IPS-15b (cell line): Measurements from ENCODE around the gene JADE2.

Source experiments
- H3K27me3 ChIP-seq: one replicate; pipeline ENCODE4 v1.6.1; 2013; ENCODE audit warnings: low read length; ENCODE audit not compliant: control insufficient read depth, insufficient read depth
- H3K36me3 ChIP-seq: one replicate; pipeline ENCODE4 v1.6.1; 2013; ENCODE audit warnings: low read length; ENCODE audit not compliant: control insufficient read depth, insufficient read depth
- H3K4me1 ChIP-seq: one replicate; pipeline ENCODE4 v1.6.1; 2013; ENCODE audit warnings: mild to moderate bottlenecking, low read length; ENCODE audit not compliant: control insufficient read depth, insufficient read depth
- H3K4me3 ChIP-seq: one replicate; pipeline ENCODE4 v1.5.1; 2013; ENCODE audit warnings: low read depth, low read length
- H3K9ac ChIP-seq: one replicate; pipeline ENCODE4 v1.6.1; 2013; ENCODE audit warnings: low read depth, mild to moderate bottlenecking, low read length
- H3K9me3 ChIP-seq: one replicate; pipeline ENCODE4 v1.6.1; 2013; ENCODE audit warnings: mild to moderate bottlenecking, low read length; ENCODE audit not compliant: control insufficient read depth, insufficient read depth

JADE2 gene

GRCh38 chr5:134526483-134527155, 1.1 kb downstream of the JADE2 start:
- Histone ChIP-seq H3K9me3 (no peaks in the 10 kb centered on the region), H3K9ac (peak overlapping the region; percentile 87), H3K4me3 (peak overlapping the region; percentile 93), H3K4me1 (peaks cover 24% of the 10 kb centered on the region), H3K36me3 (no peaks in the 10 kb centered on the region), H3K27me3 (no peaks in the 10 kb centered on the region)

- peak overlapping the region; percentile 60 for H3K9ac ChIP-seq
- H3K9me3 ChIP-seq: no peaks in the 10 kb centered on the region
- peaks cover 26% of the 10 kb centered on the region for H3K4me1 ChIP-seq
- no peaks in the 10 kb centered on the region for H3K36me3 ChIP-seq
- peak overlapping the region; percentile 93 for H3K4me3 ChIP-seq
- H3K27me3 ChIP-seq: no peaks in the 10 kb centered on the region
Observed at GRCh38 chr5:134527156-134527960, 1.9 kb downstream of the JADE2 start.

GRCh38 chr5:134527961-134528424, 2.5 kb downstream of the JADE2 start:
- Histone ChIP-seq H3K27me3 (no peaks in the 10 kb centered on the region), H3K9me3 (no peaks in the 10 kb centered on the region), H3K4me1 (peaks cover 28% of the 10 kb centered on the region), H3K4me3 (peak overlapping the region; percentile 93), H3K9ac (peak overlapping the region; percentile 9), H3K36me3 (no peaks in the 10 kb centered on the region)

GRCh38 chr5:134528556-134528955, 3.1 kb downstream of the JADE2 start:
- Histone ChIP-seq H3K9me3 (no peaks in the 10 kb centered on the region), H3K9ac (no peak overlapping the region), H3K4me1 (peaks cover 27% of the 10 kb centered on the region), H3K36me3 (no peaks in the 10 kb centered on the region), H3K27me3 (no peaks in the 10 kb centered on the region), H3K4me3 (peak overlapping the region; percentile 93)

- no peak overlapping the region for H3K9ac ChIP-seq
- peaks cover 28% of the 10 kb centered on the region for H3K4me1 ChIP-seq
- H3K4me3 ChIP-seq: no peak overlapping the region
- no peaks in the 10 kb centered on the region for H3K27me3 ChIP-seq
- H3K9me3 ChIP-seq: no peaks in the 10 kb centered on the region
- H3K36me3 ChIP-seq: no peaks in the 10 kb centered on the region
Observed at GRCh38 chr5:134529460-134529859, 4.0 kb downstream of the JADE2 start.

- Histone ChIP-seq H3K4me3 (no peak overlapping the region), H3K9ac (no peak overlapping the region), H3K27me3 (no peaks in the 10 kb centered on the region), H3K4me1 (peaks cover 31% of the 10 kb centered on the region), H3K9me3 (no peaks in the 10 kb centered on the region), H3K36me3 (no peaks in the 10 kb centered on the region)
Observed at GRCh38 chr5:134530301-134531077, 5.0 kb downstream of the JADE2 start.

GRCh38 chr5:134533115-134533815, 7.8 kb downstream of the JADE2 start:
- Histone ChIP-seq H3K4me1 (peaks cover 31% of the 10 kb centered on the region), H3K9me3 (no peaks in the 10 kb centered on the region), H3K36me3 (peaks cover 5% of the 10 kb centered on the region), H3K27me3 (no peaks in the 10 kb centered on the region), H3K9ac (no peak overlapping the region), H3K4me3 (no peak overlapping the region)

- Histone ChIP-seq H3K27me3 (no peaks in the 10 kb centered on the region), H3K9ac (peak overlapping the region; percentile 0), H3K4me3 (no peak overlapping the region), H3K4me1 (peaks cover 24% of the 10 kb centered on the region), H3K36me3 (peaks cover 9% of the 10 kb centered on the region), H3K9me3 (no peaks in the 10 kb centered on the region)
Observed at GRCh38 chr5:134534058-134534725, 8.7 kb downstream of the JADE2 start.

GRCh38 chr5:134534726-134535110, 9.2 kb downstream of the JADE2 start:
- Histone ChIP-seq H3K4me1 (peaks cover 25% of the 10 kb centered on the region), H3K4me3 (no peak overlapping the region), H3K27me3 (no peaks in the 10 kb centered on the region), H3K36me3 (peaks cover 9% of the 10 kb centered on the region), H3K9me3 (no peaks in the 10 kb centered on the region), H3K9ac (peak overlapping the region; percentile 0)

GRCh38 chr5:134536876-134537275, 11.4 kb downstream of the JADE2 start:
- Histone ChIP-seq H3K9me3 (no peaks in the 10 kb centered on the region), H3K9ac (no peak overlapping the region), H3K4me3 (no peak overlapping the region), H3K4me1 (peaks cover 31% of the 10 kb centered on the region), H3K27me3 (no peaks in the 10 kb centered on the region), H3K36me3 (peaks cover 20% of the 10 kb centered on the region)

GRCh38 chr5:134537297-134537696, 11.8 kb downstream of the JADE2 start:
- peaks cover 30% of the 10 kb centered on the region for H3K4me1 ChIP-seq
- peaks cover 20% of the 10 kb centered on the region for H3K36me3 ChIP-seq
- H3K4me3 ChIP-seq: no peak overlapping the region
- no peak overlapping the region for H3K9ac ChIP-seq
- no peaks in the 10 kb centered on the region for H3K27me3 ChIP-seq
- H3K9me3 ChIP-seq: no peaks in the 10 kb centered on the region
